ENCODE results near the gene TMEM151B. TPM values are rescaled to one million over a fixed set of nuclear protein-coding genes. Genes with fewer than 3 reads are reported as not detected.

Gene TMEM151B
- total and polyA plus RNA-seq, 2 of the 13 experiments (the other 11 are each of a cell fraction or from before 2014, with no cell fraction given), result not detected

DNA sequence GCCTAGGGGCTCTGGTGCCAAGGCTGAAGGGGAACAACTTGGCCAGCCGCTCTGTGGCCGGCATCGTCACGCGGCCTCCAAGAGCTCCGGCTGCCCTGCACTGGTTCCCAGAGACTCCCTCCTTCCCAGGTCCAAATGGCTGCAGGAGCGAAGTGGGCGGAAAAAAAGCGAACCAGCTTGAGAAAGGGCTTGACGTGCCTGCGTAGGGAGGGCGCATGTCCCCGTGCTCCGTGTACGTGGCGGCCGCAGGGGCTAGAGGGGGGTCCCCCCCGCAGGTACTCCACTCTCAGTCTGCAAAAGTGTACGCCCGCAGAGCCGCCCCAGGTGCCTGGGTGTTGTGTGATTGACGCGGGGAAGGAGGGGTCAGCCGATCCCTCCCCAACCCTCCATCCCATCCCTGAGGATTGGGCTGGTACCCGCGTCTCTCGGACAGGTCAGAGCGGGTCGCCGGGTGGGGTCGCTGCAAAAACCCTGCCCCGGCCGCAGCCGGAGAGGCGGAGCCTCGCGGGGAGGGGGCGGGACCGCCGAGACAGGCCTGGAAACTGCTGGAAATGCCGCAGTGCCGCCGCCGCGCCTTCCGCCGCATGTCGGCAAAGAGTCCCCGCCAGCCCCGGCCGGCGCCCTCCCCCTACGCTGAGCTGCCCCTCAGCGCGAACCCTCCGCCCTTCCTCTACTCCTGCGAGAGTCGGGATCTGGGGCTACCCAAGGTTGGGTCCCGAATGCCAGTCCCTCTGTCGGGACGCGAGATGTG is 24.2 kb upstream of the TMEM151B start (continued):
- TF ChIP-seq KIAA2018 (CRISPR knock-in tag; IDR thresholded peaks at IDR 0.05; ENCODE audit: borderline replicate concordance), result no peak; the same call in 1 of the 2 replicates
- TF ChIP-seq, protein P1, sequence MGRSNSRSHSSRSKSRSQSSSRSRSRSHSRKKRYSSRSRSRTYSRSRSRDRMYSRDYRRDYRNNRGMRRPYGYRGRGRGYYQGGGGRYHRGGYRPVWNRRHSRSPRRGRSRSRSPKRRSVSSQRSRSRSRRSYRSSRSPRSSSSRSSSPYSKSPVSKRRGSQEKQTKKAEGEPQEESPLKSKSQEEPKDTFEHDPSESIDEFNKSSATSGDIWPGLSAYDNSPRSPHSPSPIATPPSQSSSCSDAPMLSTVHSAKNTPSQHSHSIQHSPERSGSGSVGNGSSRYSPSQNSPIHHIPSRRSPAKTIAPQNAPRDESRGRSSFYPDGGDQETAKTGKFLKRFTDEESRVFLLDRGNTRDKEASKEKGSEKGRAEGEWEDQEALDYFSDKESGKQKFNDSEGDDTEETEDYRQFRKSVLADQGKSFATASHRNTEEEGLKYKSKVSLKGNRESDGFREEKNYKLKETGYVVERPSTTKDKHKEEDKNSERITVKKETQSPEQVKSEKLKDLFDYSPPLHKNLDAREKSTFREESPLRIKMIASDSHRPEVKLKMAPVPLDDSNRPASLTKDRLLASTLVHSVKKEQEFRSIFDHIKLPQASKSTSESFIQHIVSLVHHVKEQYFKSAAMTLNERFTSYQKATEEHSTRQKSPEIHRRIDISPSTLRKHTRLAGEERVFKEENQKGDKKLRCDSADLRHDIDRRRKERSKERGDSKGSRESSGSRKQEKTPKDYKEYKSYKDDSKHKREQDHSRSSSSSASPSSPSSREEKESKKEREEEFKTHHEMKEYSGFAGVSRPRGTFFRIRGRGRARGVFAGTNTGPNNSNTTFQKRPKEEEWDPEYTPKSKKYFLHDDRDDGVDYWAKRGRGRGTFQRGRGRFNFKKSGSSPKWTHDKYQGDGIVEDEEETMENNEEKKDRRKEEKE (IDR thresholded peaks at IDR 0.05), result no peak
- TF ChIP-seq NR3C1 (CRISPR knock-in tag; IDR thresholded peaks at IDR 0.05), result no peak
- no peak; the same call in 1 of the 2 replicates for TF ChIP-seq ZNF569 (CRISPR knock-in tag; IDR thresholded peaks at IDR 0.05; ENCODE audit: borderline replicate concordance)
- 0 out of 2 replicates have a peak, but pooled peaks have one; percentile 35 for TF ChIP-seq HHEX (CRISPR knock-in tag; IDR thresholded peaks at IDR 0.05)
- TF ChIP-seq ZNF616 (CRISPR knock-in tag; IDR thresholded peaks at IDR 0.05; ENCODE audit: low read depth), result peak; percentile 74; the same call in 1 of the 2 replicates
- peak; percentile 96 for TF ChIP-seq YEATS4 (CRISPR knock-in tag; IDR thresholded peaks at IDR 0.05; ENCODE audit: borderline replicate concordance)
- TF ChIP-seq ZNF576 (CRISPR knock-in tag; IDR thresholded peaks at IDR 0.05), result no peak
- TF ChIP-seq RARA (CRISPR knock-in tag; IDR thresholded peaks at IDR 0.05), result peak; percentile 31; the same call in 1 of the 2 replicates
- 0 out of 2 replicates have a peak, but pooled peaks have one; percentile 78 for TF ChIP-seq ETV6 (CRISPR knock-in tag; conservative IDR thresholded peaks at IDR 0.05)
- TF ChIP-seq DR1 (CRISPR knock-in tag; IDR thresholded peaks at IDR 0.05), result no peak
- TF ChIP-seq CEBPG (CRISPR knock-in tag; IDR thresholded peaks at IDR 0.05), result peak; percentile 14; the same call in 1 of the 2 replicates
- TF ChIP-seq ZNF34 (CRISPR knock-in tag; IDR thresholded peaks at IDR 0.05; ENCODE audit: borderline replicate concordance), result 0 out of 2 replicates have a peak, but pooled peaks have one; percentile 35
- 0 out of 2 replicates have a peak, but pooled peaks have one; percentile 8 for TF ChIP-seq SOX13 (IDR thresholded peaks at IDR 0.05)
- peak in 1 of 2 experiments; percentile 46; a peak in 2 of 4 replicates for TF ChIP-seq SOX13 (CRISPR knock-in tag; conservative IDR thresholded peaks at IDR 0.05 in 1 of 2, IDR thresholded peaks at IDR 0.05 in 1 of 2)
- peak; percentile 31; the same call in 1 of the 2 replicates for TF ChIP-seq JUNB (CRISPR knock-in tag; IDR thresholded peaks at IDR 0.05; ENCODE audit: borderline replicate concordance)
- TF ChIP-seq SNAPC2 (CRISPR knock-in tag; IDR thresholded peaks at IDR 0.05), result peak; percentile 65; the same call in 1 of the 2 replicates
- no peak for TF ChIP-seq TCF7 (IDR thresholded peaks at IDR 0.05; ENCODE audit: low read depth)

All from HepG2 (cell line).